Ecto neural progenitor cell (in vitro differentiated cells): Measurements from ENCODE around the gene NABP1.
"Not testable (repeated sequence)": the region's sequence is repeated elsewhere in the genome, so short reads cannot be mapped to it uniquely, and the experiment has no call there.

Source experiments
- DNase-seq: peaks from one replicate; pipeline ENCODE4 v3.0.0-alpha.2; 2018; ENCODE audit warnings: low spot score

The NABP1 gene, protein sequence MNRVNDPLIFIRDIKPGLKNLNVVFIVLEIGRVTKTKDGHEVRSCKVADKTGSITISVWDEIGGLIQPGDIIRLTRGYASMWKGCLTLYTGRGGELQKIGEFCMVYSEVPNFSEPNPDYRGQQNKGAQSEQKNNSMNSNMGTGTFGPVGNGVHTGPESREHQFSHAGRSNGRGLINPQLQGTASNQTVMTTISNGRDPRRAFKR

DNA sequence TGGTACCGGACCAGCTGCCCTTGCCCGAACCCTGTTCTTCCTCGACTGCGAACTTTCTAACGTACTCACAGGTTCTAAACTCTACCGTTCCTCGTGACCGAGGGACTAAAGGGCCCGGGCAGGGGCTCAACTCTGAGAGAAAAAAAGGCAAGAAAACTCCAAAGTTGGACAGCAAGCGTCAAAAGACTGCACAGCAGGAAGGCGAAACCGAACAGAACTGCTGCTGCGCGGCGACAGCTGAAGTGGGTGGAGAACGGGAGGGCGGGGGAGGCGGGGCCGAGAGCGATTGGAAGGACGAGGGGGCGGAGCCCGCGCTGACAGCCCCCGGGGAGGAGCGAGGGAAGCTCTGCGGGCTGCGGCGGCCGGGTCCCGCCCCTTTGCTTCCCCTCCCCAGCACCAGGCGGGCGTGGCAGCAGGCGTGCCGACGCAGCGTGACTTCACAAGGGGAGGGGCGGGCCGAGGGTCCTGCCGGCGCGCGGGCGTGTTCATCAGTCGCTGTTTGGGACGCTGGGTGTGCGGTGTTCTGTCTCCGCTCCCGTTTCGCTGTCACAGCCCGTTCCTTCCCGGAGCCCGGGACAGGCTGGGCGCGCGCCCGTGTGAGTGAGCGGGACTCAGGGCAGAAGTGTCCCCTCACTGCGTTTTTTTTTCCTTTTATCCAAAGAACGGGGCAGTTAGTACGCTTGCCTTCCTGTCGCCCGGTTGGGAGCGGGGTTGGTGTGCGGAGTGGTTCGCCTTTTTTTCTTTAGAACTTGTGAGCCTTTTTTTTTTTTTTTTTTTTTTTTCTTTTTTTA lies at the start of gene NABP1:
Gene NABP1 (plus strand): TSS at position 491 of the 791 bp plus-strand sequence. CDS start 479 bp downstream, outside the sequence.
- peak; percentile 98 for DNase-seq

DNA sequence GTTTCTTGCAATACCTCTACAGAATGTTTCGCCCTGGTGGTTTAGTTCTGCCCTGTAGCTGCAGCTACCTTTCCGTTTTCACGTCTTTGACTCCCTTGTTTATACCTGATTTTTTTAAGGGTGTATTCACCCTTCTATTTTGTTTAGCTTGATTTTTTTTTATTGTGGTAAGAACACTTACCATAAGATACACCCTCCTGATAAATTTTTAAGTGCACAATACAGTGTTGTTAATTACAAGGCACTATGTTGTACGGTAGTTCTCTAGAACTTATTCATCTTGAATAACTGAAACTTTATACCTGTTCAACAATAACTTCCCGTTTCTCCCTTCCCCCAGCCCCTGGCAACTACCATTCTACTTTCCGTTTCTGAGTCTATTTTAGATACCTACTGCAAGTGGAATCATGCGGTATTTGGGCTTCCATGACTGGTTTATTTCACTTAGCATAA lies 48.9 kb upstream of the NABP1 start:
- DNase-seq: no peak

DNA sequence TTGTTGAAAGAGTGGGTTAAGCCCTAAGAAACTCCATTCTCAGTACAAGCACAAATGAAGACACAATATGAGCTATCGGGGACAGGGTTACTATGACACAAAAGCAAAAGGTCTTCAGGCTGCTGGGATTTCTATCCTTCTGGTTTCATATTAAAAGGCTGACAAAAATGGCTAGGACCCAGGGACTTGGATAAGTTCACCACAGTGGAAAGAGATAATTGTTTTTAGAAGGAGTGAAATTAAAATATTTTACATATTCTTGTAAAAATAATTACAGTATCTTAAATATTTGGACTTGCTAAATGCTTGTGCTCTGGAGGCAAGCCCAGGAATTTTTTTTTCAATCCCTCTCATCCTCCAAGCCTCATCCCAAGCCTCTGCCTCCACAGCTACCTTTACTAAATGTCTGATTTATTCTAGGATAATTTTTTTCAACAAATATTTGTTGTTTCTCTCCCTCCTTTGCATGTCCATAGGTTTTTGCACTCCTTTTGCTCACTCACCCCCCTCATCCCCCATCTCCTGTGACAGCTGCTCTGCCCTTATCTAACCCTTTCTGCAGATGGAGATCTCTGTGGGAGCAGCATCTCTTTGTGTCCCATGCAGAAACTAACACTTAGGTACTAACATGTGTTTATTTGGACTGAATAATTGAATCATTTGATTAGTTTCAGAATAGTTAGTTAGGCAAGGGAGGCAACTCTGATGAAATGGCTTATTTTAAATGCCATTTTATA lies 47.8 kb upstream of the NABP1 start:
- DNase-seq: no peak

DNA sequence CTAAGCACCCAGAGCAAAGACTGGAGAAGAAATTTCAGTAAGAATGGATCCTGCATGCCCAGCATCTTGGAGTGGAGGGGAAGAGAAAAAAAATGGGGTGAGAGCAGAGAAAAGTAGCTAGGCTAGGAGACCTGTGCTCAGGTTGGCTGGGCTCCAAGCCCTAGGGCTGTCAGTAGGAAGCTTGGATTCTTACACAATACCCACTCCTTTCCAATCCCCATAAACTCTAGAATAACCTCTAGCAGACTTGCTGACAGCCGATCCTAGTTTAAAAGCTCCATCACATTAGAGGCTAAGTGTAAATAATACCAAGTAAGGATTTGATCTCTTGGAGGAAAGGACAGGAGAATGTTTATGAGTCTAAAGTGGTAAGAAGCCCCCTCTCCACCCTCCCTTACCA lies 46.2 kb upstream of the NABP1 start:
- DNase-seq: no peak

DNA sequence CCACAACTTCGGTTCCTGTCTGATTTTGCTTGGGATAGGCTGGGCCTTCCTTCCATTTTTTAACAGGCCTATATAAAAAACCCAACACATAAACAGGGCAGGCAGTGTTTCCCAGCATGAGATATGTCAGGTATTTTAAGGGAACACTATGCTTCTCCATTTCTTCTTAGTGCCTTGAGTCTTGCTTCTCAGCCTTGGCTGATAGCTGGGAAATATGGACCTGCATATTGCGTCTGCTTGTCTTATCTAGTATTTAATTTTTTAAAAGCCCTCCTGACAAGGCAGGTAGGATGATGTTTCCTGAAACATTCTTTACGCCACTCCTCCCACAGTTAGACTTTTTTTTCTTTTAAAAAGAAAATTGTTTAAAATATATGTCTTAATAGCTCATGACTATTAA lies 45.5 kb upstream of the NABP1 start:
- DNase-seq: no peak

DNA sequence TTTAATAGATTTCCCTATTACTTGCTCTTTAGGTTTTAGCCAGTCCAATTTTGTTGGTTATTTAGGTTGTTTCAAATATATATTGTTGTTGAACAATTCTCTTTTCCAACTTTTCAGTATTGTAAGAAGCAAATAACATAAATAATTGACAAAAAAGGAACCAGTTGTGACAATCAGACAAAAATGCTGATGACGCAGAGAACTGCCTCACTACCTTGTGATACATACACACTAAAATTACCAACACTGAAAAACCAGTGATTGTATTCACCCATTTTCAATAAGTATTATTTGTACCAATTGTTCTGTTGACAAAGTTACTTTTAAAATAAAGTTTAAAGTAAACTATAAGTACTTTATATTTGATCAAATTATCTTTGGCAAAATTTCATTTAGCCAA lies 43.1 kb upstream of the NABP1 start:
- no peak for DNase-seq

DNA sequence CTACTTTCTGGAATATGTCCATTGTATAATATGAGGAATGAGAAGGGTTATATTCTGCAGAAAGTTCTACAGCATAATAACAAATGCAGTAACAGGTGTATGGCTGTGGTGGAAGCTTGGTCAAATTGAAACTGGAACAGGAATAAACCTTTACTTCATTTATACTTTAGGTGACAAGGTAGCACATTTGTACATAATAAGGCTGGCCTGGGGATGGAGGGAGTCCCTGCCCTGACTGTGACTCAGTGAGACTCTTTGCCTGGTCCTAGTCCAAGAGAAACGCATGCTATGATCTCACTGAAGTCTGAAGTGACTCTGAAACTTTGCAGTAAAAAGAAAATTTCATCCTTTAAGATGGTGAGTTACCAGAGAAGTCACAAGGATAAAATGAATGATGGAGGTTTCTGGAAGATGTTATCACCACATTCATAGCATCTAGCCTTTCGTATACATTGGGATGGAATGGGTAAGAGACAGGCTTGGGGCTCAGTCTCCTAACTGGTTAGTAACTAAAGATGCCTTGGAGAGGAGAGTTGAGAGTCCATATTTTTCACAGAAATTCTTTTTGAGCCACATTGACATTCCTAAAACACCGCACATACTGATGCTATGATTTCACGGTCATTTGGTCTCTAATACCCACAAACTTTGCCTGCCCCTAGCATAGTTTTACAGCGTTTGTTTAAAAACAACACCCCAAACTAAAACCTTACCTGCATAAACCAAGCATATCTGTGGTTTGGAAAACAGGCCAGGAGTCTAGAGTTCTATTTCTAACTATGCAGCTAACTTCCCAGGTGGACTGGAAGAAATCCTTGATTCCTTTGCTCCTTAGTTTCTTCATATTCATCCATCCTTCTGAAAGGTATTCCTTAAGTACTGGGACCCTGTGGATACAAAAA lies 42.4 kb upstream of the NABP1 start:
- DNase-seq: no peak

DNA sequence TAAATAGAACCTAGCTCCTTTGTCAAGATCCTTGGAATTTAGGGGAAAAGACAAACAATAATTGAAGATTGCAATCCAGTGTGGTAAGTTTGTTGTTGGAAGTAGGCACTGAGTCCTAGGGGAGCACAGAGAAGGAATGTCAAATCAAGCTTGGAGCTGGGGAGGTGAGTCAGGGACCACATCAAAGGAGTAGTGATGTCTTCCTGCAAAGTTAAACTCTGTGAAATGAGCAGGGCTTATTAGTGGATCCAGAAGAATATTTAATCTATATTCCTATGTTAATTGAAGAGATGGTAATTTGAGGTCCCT lies 41.7 kb upstream of the NABP1 start:
- DNase-seq: no peak

DNA sequence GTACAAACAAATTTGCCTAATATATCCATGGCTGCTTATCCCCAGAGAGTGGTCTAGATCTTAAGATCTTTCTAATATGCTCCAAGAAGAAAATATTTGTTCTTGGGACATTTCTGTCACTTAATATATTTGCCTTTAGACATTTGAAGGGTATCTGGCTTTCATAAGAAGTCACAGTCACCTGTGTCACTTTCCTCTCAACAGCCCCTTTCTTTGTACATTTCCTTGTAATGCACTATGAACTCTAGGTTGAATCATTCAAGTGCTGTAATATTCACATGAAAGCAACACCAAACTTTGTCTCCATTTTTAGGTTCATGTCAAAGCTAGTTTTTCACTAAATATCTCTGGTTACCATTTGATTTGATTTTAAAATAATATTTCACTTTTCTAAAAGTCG lies 41.4 kb upstream of the NABP1 start:
- no peak for DNase-seq

DNA sequence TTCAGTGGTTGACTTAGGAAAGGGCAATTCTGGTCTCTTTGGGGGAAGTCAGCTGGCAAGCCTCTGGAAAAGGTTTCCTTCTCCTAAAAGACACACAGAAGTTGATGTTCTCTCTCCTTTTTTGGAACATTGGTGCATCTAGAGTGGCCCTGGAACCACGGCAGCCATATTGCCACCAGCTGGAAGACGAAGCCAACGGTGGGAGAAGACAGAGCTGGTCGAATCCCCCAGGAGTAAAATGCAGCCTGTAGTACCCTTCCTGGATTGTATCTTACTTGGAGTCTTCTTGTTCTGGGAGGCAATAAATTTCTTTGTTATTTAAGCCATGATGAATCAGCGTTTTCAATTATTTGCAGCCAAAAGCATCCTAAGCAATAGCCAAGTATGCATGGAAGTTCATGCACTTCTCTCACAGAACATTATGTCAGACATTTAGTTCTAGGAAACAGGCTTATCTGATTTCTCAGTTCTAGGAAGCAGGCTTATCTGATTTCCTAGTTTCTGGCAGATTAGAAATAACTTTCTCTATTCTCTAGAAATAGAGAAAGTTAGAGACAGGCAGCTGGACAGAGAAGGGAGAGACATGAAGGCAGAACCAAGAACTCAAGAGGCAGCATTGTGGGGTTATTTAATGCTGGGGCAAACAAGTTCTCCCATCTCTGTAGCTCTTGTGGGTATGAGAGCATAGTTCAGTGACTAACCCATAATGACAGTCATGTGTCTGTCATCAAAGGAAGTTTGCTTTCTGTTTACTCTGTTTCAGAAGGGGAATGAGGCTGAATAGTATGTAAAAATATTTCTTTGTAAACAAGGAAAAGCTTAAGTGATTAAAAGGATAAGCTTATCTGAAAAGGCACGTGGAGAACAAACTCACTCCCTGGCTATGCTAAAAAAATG lies 40.5 kb upstream of the NABP1 start:
- DNase-seq: no peak

DNA sequence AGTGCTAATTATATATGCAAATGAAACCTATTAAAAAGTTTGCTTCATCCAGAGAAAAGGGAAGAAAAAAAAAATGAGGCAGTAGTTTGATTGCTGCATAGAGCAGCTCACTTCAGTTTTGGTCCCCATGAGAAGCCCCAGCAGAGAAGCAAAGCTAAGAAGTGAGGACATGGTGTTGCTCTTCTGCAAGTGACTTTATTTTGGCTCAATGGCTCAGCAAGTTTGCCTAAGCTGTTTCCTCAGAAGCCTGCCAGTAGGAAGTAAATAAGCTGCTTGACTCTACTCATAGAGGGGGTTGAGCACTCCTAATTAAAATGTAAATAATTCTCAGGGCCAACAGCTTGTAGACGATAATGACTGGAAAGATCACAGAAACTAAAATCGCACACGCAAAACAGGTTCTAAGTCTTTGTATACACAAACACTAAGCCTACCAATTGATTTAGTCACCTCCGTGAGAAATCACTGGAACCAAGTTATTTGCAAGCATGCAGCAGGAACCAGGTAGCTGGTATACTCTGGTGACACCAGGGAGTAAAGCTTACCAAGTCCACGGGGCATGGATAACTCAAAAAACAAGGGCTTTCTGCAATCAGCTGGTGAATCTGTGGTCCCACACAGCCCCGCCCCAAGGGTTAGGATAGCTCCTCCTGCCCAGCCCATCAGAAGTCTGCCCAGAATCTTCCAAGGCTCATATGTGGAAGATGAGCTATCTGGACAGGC lies 39.7 kb upstream of the NABP1 start:
- DNase-seq: no peak

DNA sequence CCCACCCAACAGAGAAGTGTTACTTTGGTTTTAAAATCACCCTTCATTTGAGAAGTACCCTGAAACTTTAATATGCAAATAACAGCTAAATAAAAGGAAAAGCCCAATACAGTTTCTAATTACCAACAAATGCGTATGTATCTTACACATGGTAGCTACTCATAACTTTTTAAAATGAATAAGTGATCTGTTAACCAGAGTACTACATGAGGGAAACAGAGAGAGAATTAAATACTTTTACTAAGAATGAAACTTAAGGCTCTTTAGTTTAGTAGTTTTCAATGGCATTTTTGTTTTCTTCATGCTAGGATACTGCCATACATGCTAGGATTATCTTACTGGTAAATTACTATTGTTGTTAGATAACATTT lies 39.1 kb upstream of the NABP1 start:
- no peak for DNase-seq

DNA sequence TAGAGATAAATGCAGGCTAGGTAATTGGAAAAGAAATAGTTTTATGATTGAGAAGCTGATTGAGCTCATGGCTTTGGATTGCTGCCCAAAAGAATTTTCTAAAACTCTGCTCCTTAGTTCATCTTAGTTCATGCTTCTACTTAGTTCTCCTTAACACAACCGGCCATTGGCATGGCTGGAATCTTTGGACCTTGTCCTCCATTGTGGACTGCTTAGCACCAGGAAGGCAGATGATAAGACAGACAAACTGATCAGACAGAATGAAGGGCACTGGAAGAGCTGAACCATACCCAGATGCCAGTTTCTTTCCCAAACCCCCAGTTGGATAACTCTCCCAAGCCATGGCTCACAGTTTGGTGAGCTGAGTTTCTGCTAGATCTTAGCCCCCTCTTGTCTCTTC lies 36.3 kb upstream of the NABP1 start:
- no peak for DNase-seq

DNA sequence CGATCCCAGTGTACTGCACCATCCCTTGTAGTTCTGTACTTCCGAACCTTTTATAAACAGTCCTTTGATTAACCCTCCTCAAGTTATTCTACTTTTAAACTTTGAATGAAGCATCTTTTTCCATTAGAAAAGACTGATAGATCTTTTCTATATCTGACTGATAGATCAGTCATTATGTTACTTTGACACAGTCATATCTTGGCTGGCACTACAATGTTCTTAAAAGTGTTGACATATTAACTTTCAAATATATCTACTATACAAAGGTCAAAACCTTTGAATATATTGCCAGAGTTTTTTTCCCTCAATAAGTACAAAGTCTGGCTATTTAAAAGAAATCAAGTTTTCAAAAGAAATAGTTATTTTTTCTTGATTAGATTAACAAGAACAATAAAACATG lies 35.4 kb upstream of the NABP1 start:
- no peak for DNase-seq

DNA sequence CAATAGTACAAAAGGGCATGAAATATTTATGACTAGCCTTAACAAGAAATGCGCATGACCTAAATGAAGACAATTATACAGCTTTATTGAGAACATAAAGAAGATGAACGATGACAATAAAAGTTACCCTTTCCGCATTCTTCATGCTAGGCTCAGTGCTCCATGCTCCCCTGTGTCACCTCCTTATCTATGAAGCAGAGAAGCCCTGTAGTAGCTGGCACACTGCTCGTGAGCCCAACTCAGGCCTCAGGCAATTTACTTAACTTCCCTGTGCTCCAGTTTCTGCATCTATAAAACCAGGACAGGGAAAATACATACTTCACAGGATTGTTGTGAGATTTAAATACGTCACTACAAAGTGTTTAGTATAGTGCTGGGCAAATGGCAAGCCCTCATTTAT lies 34.5 kb upstream of the NABP1 start:
- DNase-seq: no peak

DNA sequence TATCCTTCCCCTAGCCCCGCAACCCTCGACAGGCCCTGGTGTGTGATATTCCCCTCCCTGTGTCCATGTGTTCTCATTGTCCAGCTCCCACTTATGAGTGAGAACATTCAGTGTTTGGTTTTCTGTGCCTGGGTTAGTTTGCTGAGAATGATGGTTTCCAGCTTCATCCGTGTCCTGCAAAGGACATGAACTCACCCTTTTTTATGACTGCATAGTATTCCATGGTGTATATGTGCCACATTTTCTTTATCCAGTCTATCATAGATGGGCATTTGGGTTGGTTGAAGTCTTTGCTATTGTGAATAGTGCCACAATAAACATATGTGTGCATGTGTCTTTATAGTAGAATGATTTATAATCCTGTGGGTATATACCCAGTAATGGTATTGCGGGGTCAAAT lies 33.3 kb upstream of the NABP1 start:
- not testable (repeated sequence) for DNase-seq

DNA sequence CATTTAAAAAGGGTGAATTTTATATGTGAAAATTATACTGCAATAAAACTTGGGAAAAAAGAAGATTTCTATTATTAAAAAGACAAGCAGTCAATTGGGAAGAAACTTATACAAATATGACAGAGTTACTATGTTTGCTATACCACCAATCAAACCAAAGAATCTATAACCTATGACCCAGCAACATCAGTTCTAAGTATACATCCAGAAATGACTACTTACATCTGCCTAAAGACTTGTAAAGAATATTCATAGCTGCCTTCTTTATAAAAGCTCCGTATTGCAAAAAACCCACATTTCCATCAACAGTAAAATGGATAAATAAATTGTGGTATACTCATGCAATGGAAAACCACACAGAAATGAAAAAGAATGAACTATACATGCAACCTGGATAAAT lies 32.9 kb upstream of the NABP1 start:
- DNase-seq: no peak

DNA sequence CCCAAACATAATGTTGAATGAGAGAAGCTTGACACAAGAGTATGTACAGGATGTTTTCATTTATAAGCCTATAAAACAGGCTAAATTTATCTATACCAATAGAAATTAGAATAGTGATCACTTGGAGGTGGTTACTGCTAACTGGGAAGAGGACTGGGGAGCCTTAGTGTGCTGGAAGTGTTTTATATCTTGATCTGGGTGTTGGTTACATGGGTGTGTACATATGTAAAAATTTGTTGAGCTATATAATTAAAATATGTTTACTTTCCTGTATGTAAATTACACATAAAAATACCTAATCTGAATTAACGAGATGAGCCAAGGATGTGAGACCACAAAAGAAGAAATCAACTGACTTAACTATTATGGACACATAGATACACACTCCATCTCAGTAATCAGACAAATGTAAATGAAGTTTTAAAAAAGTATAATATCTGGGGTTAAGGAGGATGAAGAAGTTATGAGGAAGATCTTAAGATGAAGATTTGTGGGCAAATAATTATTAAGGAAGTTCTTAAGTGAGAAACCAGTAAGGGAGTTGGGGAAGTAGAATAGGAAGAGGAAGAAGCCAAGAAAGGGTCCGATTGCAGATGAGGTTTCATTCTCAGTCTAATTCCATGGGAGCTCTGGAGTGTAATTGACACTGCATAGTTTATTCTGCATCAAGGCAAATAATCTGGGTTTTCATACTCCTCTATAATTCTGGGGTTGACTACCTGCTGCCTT lies 32.3 kb upstream of the NABP1 start:
- no peak for DNase-seq

DNA sequence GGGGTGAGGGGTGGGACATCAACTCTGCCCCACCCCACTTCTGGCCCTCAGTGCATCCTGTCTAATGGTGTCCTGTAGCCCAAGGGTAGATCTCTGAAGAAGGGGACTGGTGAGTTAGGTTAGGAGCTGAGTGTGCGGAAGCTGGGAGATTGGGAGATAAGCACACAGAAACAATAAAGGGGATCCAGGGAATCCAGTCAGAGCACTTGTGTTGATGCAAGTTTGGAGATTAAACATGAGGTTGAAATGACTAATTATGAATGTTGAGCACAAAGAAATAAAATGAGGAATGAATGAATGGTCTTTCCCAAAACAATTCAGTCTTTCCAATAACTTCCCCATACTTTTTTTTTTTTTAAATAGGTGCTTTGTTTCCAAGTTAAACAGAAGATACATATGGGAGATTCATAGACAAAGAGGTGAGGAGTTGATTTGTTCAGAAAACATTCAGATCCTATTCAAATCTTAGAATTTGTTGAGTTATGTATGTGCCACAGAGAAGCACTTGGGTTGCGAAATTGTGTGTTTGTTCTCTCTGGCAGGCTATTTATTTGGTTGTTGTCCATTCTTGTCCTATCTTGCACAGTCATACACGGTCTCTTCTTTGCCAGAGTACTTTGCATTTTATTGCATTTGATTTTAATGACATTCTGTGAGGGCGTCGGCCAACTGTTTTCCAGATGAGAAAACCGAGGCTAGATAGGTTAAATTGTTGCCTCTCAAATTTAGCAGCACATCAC lies 31.6 kb upstream of the NABP1 start:
- no peak for DNase-seq
